WTC11 (cell line): Measurements from ENCODE around the gene KIRREL3.

Source experiments
- IRF2 ChIP-seq: sonication (generic); formaldehyde crosslinking; IDR thresholded peaks from 2 replicates; pipeline ENCODE4 v1.8.0; 2022; ENCODE audit warnings: low read depth, missing genetic modification reagents, borderline replicate concordance
- PRRX2 ChIP-seq: fragments of 250-450 bp; sonication (Bioruptor Pico); IDR thresholded peaks from 2 replicates; pipeline ENCODE4 v1.8.0; 2021; ENCODE audit warnings: mild to moderate bottlenecking
- TCF7 ChIP-seq: sonication (generic); formaldehyde crosslinking; IDR thresholded peaks from 2 replicates; pipeline ENCODE4 v1.8.0; 2022; ENCODE audit warnings: mild to moderate bottlenecking, low read depth, missing genetic modification reagents, moderate library complexity
- ZNF138 ChIP-seq: sonication (generic); formaldehyde crosslinking; conservative IDR thresholded peaks from 2 replicates; pipeline ENCODE4 v1.8.1; 2022; ENCODE audit warnings: mild to moderate bottlenecking, moderate library complexity, missing genetic modification reagents
- TF ChIP-seq, protein P1 (sequence below): fragments of 200-600 bp; IDR thresholded peaks from 2 replicates; pipeline ENCODE4 v1.8.0; 2022; ENCODE audit warnings: antibody characterized with exemption
- TF ChIP-seq, protein P2 (sequence below): sonication (generic); formaldehyde crosslinking; IDR thresholded peaks from 2 replicates; pipeline ENCODE4 v1.8.0; 2022; ENCODE audit warnings: mild to moderate bottlenecking, missing genetic modification reagents

DNA sequence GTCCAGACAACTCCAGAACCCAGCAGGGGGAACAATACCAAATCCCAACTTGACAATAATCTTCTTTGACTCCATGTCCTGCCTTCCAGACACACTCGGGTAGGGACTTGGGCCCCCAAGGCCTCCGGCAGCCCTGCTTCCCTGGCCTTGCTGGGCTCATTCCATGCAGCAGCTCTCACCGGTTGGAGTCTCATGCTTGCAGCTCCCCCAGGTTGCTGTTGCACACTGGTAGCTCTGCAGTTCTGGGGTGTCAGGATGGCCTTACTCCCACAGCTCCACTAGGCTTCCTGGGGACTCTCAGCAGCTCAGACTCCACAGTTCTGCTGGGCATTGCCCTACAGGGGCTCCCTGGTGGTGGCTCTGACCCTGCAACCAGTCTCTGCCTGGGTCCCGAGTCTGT lies 602.3 kb downstream of the KIRREL3 start:
- TF ChIP-seq ZNF138 (CRISPR knock-in tag) (no peak), TCF7 (CRISPR knock-in tag) (no peak), PRRX2 (CRISPR knock-in tag) (no peak), IRF2 (CRISPR knock-in tag) (no peak)
- TF ChIP-seq, protein P1, sequence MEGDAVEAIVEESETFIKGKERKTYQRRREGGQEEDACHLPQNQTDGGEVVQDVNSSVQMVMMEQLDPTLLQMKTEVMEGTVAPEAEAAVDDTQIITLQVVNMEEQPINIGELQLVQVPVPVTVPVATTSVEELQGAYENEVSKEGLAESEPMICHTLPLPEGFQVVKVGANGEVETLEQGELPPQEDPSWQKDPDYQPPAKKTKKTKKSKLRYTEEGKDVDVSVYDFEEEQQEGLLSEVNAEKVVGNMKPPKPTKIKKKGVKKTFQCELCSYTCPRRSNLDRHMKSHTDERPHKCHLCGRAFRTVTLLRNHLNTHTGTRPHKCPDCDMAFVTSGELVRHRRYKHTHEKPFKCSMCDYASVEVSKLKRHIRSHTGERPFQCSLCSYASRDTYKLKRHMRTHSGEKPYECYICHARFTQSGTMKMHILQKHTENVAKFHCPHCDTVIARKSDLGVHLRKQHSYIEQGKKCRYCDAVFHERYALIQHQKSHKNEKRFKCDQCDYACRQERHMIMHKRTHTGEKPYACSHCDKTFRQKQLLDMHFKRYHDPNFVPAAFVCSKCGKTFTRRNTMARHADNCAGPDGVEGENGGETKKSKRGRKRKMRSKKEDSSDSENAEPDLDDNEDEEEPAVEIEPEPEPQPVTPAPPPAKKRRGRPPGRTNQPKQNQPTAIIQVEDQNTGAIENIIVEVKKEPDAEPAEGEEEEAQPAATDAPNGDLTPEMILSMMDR = no peak
- TF ChIP-seq, protein P2, sequence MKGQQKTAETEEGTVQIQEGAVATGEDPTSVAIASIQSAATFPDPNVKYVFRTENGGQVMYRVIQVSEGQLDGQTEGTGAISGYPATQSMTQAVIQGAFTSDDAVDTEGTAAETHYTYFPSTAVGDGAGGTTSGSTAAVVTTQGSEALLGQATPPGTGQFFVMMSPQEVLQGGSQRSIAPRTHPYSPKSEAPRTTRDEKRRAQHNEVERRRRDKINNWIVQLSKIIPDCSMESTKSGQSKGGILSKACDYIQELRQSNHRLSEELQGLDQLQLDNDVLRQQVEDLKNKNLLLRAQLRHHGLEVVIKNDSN (CRISPR knock-in tag) = no peak
